Spleen (tissue), 11 donors: ENCODE results near the gene SLC7A11. TPM values are rescaled to one million over a fixed set of nuclear protein-coding genes. Genes with fewer than 3 reads are reported as not detected.
"Not testable (repeated sequence)": the region's sequence is repeated elsewhere in the genome, so short reads cannot be mapped to it uniquely, and the experiment has no call there.

Experiments used
- DNase-seq: peaks from one replicate; pipeline ENCODE4 v3.0.0-alpha.2; 2020
- H3K27ac ChIP-seq, 8 donors: fragments of 200-600 bp; sonication (generic) in 7 of 8; 1 replicate in 4 of 8; 2 replicates in 4 of 8; pipeline versions ENCODE4 v1.5.0 to v1.8.0; 2016 to 2021; ENCODE audit warnings: inconsistent platforms in 4 of 8, mild to moderate bottlenecking in 4 of 8, moderate library complexity in 1 of 8
- H3K27me3 ChIP-seq, 7 donors: fragments of 200-600 bp; sonication (generic) in 6 of 7; replicated peaks in 1 of 7; 1 replicate in 4 of 7; 2 replicates in 3 of 7; pipeline versions ENCODE4 v1.5.0 to v1.8.0; 2016 to 2021; ENCODE audit warnings: inconsistent platforms in 3 of 7, mild to moderate bottlenecking in 1 of 7
- H3K36me3 ChIP-seq, 6 donors: fragments of 200-600 bp; sonication (generic) in 5 of 6; 1 replicate in 4 of 6; 2 replicates in 2 of 6; pipeline versions ENCODE4 v1.5.0 to v1.8.0; 2016 to 2021; ENCODE audit warnings: inconsistent platforms in 2 of 6
- H3K4me1 ChIP-seq, 6 donors: fragments of 200-600 bp; sonication (generic) in 5 of 6; 1 replicate in 3 of 6; 2 replicates in 3 of 6; pipeline versions ENCODE4 v1.5.0 to v1.8.0; 2016 to 2021; ENCODE audit warnings: inconsistent platforms in 3 of 6
- H3K4me3 ChIP-seq, 8 donors: fragments of 200-600 bp; sonication (generic) in 7 of 8; 1 replicate in 4 of 8; 2 replicates in 4 of 8; pipeline versions ENCODE4 v1.5.0 to v1.8.0; 2016 to 2021; ENCODE audit warnings: inconsistent platforms in 4 of 8, mild to moderate bottlenecking in 4 of 8, moderate library complexity in 2 of 8
- H3K9me3 ChIP-seq, 8 donors: fragments of 200-600 bp; sonication (generic) in 7 of 8; 1 replicate in 4 of 8; 2 replicates in 4 of 8; pipeline versions ENCODE4 v1.5.0 to v1.8.0; 2016 to 2021; ENCODE audit warnings: inconsistent platforms in 4 of 8
- CTCF ChIP-seq, 11 experiments: fragments of 200-600 bp in 7 of 11; fragments of 450-650 bp in 4 of 11; sonication (generic) in 4 of 11; IDR thresholded peaks in 8 of 11; conservative IDR thresholded peaks in 3 of 11; 1 replicate in 7 of 11; 2 replicates in 4 of 11; pipeline versions ENCODE4 v1.4.0 to v1.8.0; 2016 to 2021; ENCODE audit warnings: antibody characterized with exemption in 11 of 11, inconsistent platforms in 4 of 11, mild to moderate bottlenecking in 1 of 11
- POLR2A ChIP-seq, 3 donors: fragments of 450-650 bp; IDR thresholded peaks; one replicate each; pipeline ENCODE4 v1.5.1; 2017; ENCODE audit warnings: antibody characterized with exemption in 3 of 3, mild to moderate bottlenecking in 1 of 3
- POLR2AphosphoS5 ChIP-seq, 3 donors: sonication (generic); formaldehyde crosslinking; IDR thresholded peaks; one replicate each; pipeline ENCODE4 v1.5.1; 2017; ENCODE audit warnings: antibody characterized with exemption in 3 of 3
- WGBS, 5 donors: extraction: QIAGEN DNeasy Blood & Tissue Kit in 3 of 5; methylation state at CpG; one replicate each; pipeline versions ENCODE4 v1.1.5 to v1.1.7; 2013 to 2018; 5-methylcytosine and 5-hydroxymethylcytosine counted together
- intact Hi-C: fragments of 100-400 bp; cut with DNase I; formaldehyde crosslinking; loops from one replicate; pipeline ENCODE4 v1.15.0; 2023; ENCODE audit warnings: low total_unique reads
- polyA plus RNA-seq, 3 donors: library from polyadenylated mRNA; stranded (reverse); fragments of 200-250 nt; gene quantifications; one replicate each; pipeline ENCODE4 v1.2.1, GENCODE V29; 2013
- total RNA-seq, 7 donors: library from RNA; depleted of rRNA in 3 of 7; stranded (reverse); fragments of >200 nt in 3 of 7; fragmentation: NEBNext Ultra II Directional in 4 of 7; extraction: Animal tissue kit (Norgen Biotek cat#: 25700) in 4 of 7; gene quantifications; one replicate each; pipeline versions ENCODE4 v1.1.0 to v1.2.1, GENCODE V29; 2016 to 2021
- donor health status: healthy with polysubstance abuse.
- donor health status: DM: no; HTN: no; CAD: no; lungs with moderate emphysema.
- donor health status: DM: no; HTN: no; CAD: no.
- donor health status: Bipolar disorder and iron deficiency.
- donor health status: healthy.
- donor health status: DM: no; HTN: no; CAD: no.
- donor health status: DM: yes; HTN: yes; CAD: no.

Gene SLC7A11
- total and polyA plus RNA-seq, 10 donors, result 0.13 to 2.1 (median 0.52) TPM

GRCh38 chr4:138241281-138242075 lies 671 bp downstream of the SLC7A11 start:
- peak overlapping the region in 6 of 8 donors; percentile 2 to 60 (median 14) for H3K4me3 ChIP-seq
- peaks cover 0 to 18% (median 11%) of the 10 kb centered on the region in 6 donors for H3K4me1 ChIP-seq
- WGBS, 5 donors, result 79 to 88% (median 83%) methylated on average over 13 of the region's 13 CpGs
- DNase-seq, result peak; percentile 77
- no peak for TF ChIP-seq POLR2AphosphoS5 (IDR thresholded peaks at IDR 0.05)
- no peak for TF ChIP-seq POLR2A (IDR thresholded peaks at IDR 0.05)
- TF ChIP-seq CTCF (IDR thresholded peaks at IDR 0.05 in 8 of 11, conservative IDR thresholded peaks at IDR 0.05 in 3 of 11), result no peak
- intact Hi-C loops, result no loop called here
- no peaks in the 10 kb centered on the region for H3K27me3 ChIP-seq
- no peaks in the 10 kb centered on the region for H3K9me3 ChIP-seq
- no peaks in the 10 kb centered on the region for H3K36me3 ChIP-seq
- H3K27ac ChIP-seq, result peak overlapping the region in 6 of 8 donors; percentile 37 to 82 (median 62)

- Histone ChIP-seq H3K27me3 (no peaks in the 10 kb centered on the region), H3K27ac (no peak overlapping the region), H3K9me3 (no peaks in the 10 kb centered on the region), H3K36me3 (no peaks in the 10 kb centered on the region), H3K4me3 (no peak overlapping the region), H3K4me1 (peaks cover 0 to 28% (median 15%) of the 10 kb centered on the region in 6 donors)
- DNase-seq, result no peak
- 0 to 1% (median 0%) methylated on average over 1 of the region's 1 CpG for WGBS, 5 donors
- TF ChIP-seq POLR2A (IDR thresholded peaks at IDR 0.05), result no peak
- no peak for TF ChIP-seq CTCF (IDR thresholded peaks at IDR 0.05 in 8 of 11, conservative IDR thresholded peaks at IDR 0.05 in 3 of 11)
- no peak for TF ChIP-seq POLR2AphosphoS5 (IDR thresholded peaks at IDR 0.05)
- intact Hi-C loops, result no loop called here
Measured at GRCh38 chr4:138239491-138239890, 2.7 kb downstream of the SLC7A11 start.

GRCh38 chr4:138238521-138239292 lies 3.4 kb downstream of the SLC7A11 start:
- no peak for DNase-seq
- H3K36me3 ChIP-seq, result no peaks in the 10 kb centered on the region
- H3K4me1 ChIP-seq, result peaks cover 0 to 28% (median 15%) of the 10 kb centered on the region in 6 donors
- TF ChIP-seq POLR2A (IDR thresholded peaks at IDR 0.05) (no peak), POLR2AphosphoS5 (IDR thresholded peaks at IDR 0.05) (no peak), CTCF (IDR thresholded peaks at IDR 0.05 in 8 of 11, conservative IDR thresholded peaks at IDR 0.05 in 3 of 11) (no peak)
- intact Hi-C loops, result no loop called here
- no peak overlapping the region for H3K4me3 ChIP-seq
- WGBS, 5 donors, result 78 to 94% (median 92%) methylated on average over 4 of the region's 4 CpGs
- H3K9me3 ChIP-seq, result no peaks in the 10 kb centered on the region
- H3K27me3 ChIP-seq, result no peaks in the 10 kb centered on the region
- no peak overlapping the region for H3K27ac ChIP-seq

GRCh38 chr4:138237132-138237531 lies 5.0 kb downstream of the SLC7A11 start:
- 93 to 99% (median 95%) methylated on average over 7 of the region's 7 CpGs for WGBS, 5 donors
- DNase-seq, H3K36me3 ChIP-seq, intact Hi-C loops, H3K27ac ChIP-seq, H3K27me3 ChIP-seq, H3K9me3 ChIP-seq, H3K4me3 ChIP-seq: not testable (repeated sequence)
- H3K4me1 ChIP-seq, result peaks cover 0 to 20% (median 12%) of the 10 kb centered on the region in 6 donors
